Choroid plexus epithelial cell (primary cell): ENCODE measurements around the gene TEX2.

Experiments
- DNase-seq: peaks from one replicate; pipeline ENCODE4 v3.0.0-alpha.2; 2010; ENCODE audit warnings: low read depth
- H3K4me3 ChIP-seq: 2 replicates; pipeline ENCODE4 v1.5.1; 2011; ENCODE audit warnings: low read depth, mild to moderate bottlenecking, control low read depth, low read length, moderate library complexity
- TF ChIP-seq, protein P1 (sequence below): conservative IDR thresholded peaks from 2 replicates; pipeline ENCODE4 v1.5.1; 2011; ENCODE audit warnings: low read depth, mild to moderate bottlenecking, control low read depth, inconsistent platforms, low read length, moderate library complexity

TEX2 gene

DNA sequence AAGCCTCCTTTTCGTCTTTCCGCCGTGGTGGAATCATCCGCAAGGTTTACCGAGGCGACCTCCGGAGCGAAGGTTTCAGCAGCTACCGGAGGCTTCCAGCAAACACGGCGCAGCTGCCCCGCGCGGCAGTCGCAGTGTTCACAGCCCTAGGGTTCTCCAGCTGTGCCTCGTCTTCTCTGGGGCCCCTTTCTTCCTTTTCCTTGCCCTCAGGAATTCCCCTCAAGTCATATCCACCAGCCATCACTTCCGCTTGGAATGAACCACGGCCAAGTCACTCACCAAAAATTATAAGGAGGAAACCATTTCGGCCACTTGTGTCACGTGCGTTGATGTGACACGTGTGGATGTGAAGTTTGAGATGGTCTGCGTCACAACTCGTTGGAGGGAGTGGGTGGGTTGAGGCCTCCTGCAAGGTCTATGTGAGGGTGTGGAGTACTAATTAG is 132.5 kb downstream of the TEX2 start:
- H3K4me3 ChIP-seq, result peak overlapping the region; percentile 75
- peak; percentile 70 for DNase-seq
- TF ChIP-seq, protein P1, sequence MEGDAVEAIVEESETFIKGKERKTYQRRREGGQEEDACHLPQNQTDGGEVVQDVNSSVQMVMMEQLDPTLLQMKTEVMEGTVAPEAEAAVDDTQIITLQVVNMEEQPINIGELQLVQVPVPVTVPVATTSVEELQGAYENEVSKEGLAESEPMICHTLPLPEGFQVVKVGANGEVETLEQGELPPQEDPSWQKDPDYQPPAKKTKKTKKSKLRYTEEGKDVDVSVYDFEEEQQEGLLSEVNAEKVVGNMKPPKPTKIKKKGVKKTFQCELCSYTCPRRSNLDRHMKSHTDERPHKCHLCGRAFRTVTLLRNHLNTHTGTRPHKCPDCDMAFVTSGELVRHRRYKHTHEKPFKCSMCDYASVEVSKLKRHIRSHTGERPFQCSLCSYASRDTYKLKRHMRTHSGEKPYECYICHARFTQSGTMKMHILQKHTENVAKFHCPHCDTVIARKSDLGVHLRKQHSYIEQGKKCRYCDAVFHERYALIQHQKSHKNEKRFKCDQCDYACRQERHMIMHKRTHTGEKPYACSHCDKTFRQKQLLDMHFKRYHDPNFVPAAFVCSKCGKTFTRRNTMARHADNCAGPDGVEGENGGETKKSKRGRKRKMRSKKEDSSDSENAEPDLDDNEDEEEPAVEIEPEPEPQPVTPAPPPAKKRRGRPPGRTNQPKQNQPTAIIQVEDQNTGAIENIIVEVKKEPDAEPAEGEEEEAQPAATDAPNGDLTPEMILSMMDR, result no peak

- DNase-seq, result peak; percentile 96
- peak within 1 kb of the TSS; percentile 75 for H3K4me3 ChIP-seq
- TF ChIP-seq, protein P1, result no peak
Measured at GRCh38 chr17:64129765-64130558, 133.1 kb downstream of the TEX2 start, which contains the start of gene ERN1. ERN1 (minus strand) TSS chr17:64130144; CDS start chr17:64130029, 115 bp downstream.

DNA sequence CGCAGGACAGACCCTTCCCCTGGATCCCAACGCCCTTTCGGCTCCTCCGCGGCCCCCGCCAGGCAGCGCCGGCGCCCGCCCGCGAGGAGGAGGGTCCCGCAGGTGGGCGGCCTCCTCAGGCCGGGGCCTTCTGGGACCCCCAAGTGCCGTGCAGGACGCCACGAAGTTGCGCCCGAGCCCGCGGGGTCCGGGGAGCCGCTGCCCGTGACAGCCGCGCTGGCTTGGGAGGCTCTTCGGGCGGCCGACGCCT is 133.6 kb downstream of the TEX2 start:
- H3K4me3 ChIP-seq, result peak overlapping the region; percentile 75
- TF ChIP-seq, protein P1, result no peak
- no peak for DNase-seq

DNA sequence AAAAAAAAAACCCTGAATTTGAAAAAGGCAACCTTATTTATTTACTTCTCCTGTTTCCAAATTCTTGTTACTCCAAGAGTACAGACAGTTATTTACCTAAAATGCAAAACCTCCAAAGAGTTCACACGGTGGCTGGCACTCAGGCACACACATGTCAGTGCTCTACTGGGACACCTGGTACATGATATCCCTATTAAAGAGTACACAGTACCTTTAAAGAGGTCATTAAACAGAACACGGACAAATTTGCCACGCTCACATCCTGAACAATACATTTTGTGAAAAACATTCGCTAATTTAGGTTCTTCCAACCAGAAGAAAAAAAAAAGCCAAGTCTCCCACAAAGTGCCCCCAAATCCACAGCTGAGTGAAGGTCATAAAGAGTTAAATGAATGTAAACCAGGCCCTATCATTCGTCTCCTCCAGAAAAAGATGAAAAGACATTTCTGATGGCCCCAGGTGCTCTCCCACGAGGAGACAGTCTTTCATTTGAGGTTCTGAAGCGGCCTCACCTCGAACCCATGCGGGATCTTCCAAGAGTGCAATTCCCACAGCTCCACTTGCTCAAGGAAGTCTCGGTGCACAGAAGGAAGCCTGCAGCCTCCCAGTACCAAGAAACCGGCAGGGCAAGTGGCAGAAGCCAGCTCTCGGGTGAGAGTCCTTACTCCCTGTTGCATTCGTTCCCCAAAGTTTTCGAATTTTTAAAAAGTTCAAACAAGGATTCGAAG is 134.1 kb downstream of the TEX2 start:
- peak overlapping the region; percentile 75 for H3K4me3 ChIP-seq
- DNase-seq, result peak; percentile 50
- TF ChIP-seq, protein P1, result no peak

DNA sequence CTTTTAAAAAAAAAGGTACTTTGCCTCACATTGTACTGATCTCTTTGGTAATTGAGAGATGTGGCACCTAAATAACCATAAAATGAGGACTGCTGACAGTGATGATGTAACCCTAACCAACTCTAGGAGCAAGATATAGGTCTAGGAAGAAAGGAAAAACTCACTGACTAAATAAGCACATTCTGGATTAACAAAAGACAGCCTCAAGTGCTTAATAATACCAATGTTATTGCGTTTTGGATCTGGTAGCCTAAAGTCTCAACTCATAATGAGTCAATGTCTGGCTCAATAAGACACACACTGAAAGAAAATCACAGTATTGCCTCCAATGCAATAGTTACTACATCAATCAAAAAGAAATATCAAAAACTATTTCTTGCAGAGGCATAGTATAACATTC is 136.1 kb downstream of the TEX2 start:
- TF ChIP-seq, protein P1, result no peak
- no peak overlapping the region for H3K4me3 ChIP-seq
- DNase-seq, result peak; percentile 18

- no peak overlapping the region for H3K4me3 ChIP-seq
- TF ChIP-seq, protein P1, result no peak
- no peak for DNase-seq
Measured at GRCh38 chr17:64125937-64126336, 137.1 kb downstream of the TEX2 start.
